WTC11 (cell line): ENCODE data around the gene PHLPP1. TPM values are rescaled to one million over a fixed set of nuclear protein-coding genes. Genes with fewer than 3 reads are reported as not detected.

Experiments used
- ATAC-seq: fragments of 200-7000 bp; cut with Tn5 transposase; 2 replicates; pipeline ENCODE4 v1.10.0; 2021; ENCODE audit warnings: mild to moderate bottlenecking, moderate library complexity
- CTCF ChIA-PET: fragments of 300-600 bp; sonication (Branson Sonifier 250); formaldehyde crosslinking; loops from one replicate; lab custom pipeline; 2021; ENCODE audit warnings: antibody characterized with exemption; lab: Charles Lee
- POLR2A ChIA-PET: fragments of 350-600 bp; sonication (Branson Sonifier 250); formaldehyde crosslinking; loops from one replicate; lab custom pipeline; 2021; ENCODE audit warnings: antibody characterized with exemption; lab: Charles Lee
- DNase-seq: peaks from one replicate; pipeline ENCODE4 v3.0.0; 2021; ENCODE audit warnings: low spot score
- H3K27ac Mint-ChIP-seq: 2 replicates; pipeline ENCODE4 v1.8.0; 2021; ENCODE audit warnings: mixed read lengths
- H3K27me3 Mint-ChIP-seq: 2 replicates; pipeline ENCODE4 v1.8.0; 2021; ENCODE audit warnings: low read depth, mild to moderate bottlenecking, moderate library complexity, mixed read lengths
- H3K36me3 Mint-ChIP-seq: 2 replicates; pipeline ENCODE4 v1.8.0; 2021; ENCODE audit warnings: mixed read lengths
- H3K4me1 Mint-ChIP-seq: 2 replicates; pipeline ENCODE4 v1.8.0; 2022; ENCODE audit warnings: mixed read lengths
- H3K4me3 Mint-ChIP-seq: 2 replicates; pipeline ENCODE4 v1.8.0; 2021; ENCODE audit warnings: mild to moderate bottlenecking, moderate library complexity, mixed read lengths
- H3K9me3 Mint-ChIP-seq: 2 replicates; pipeline ENCODE4 v1.8.0; 2021; ENCODE audit warnings: mixed read lengths
- CREM ChIP-seq: sonication (generic); formaldehyde crosslinking; IDR thresholded peaks from 2 replicates; pipeline ENCODE4 v1.8.1; 2022; ENCODE audit warnings: mild to moderate bottlenecking, missing genetic modification reagents, moderate library complexity
- ELF4 ChIP-seq: sonication (generic); formaldehyde crosslinking; IDR thresholded peaks from 2 replicates; pipeline ENCODE4 v1.8.1; 2022; ENCODE audit warnings: low read depth, mild to moderate bottlenecking, moderate library complexity, missing genetic modification reagents
- FOXJ3 ChIP-seq: sonication (generic); formaldehyde crosslinking; IDR thresholded peaks from 2 replicates; pipeline ENCODE4 v1.9.0; 2021; ENCODE audit warnings: missing genetic modification reagents, mild to moderate bottlenecking, borderline replicate concordance
- FOXK1 ChIP-seq: sonication (generic); formaldehyde crosslinking; IDR thresholded peaks from 2 replicates; pipeline ENCODE4 v1.8.0; 2022; ENCODE audit warnings: mild to moderate bottlenecking, moderate library complexity, missing genetic modification reagents
- GTF2I ChIP-seq: fragments of 250-450 bp; sonication (Bioruptor Pico); conservative IDR thresholded peaks from 2 replicates; pipeline ENCODE4 v1.4.0; 2021; ENCODE audit warnings: mild to moderate bottlenecking
- HMGA2 ChIP-seq: fragments of 250-450 bp; sonication (Bioruptor Pico); IDR thresholded peaks from 2 replicates; pipeline ENCODE4 v1.4.0; 2021; ENCODE audit warnings: mild to moderate bottlenecking, moderate library complexity
- MAX ChIP-seq: sonication (generic); formaldehyde crosslinking; IDR thresholded peaks from 2 replicates; pipeline ENCODE4 v1.8.0; 2022; ENCODE audit warnings: mild to moderate bottlenecking, missing genetic modification reagents
- MYBL2 ChIP-seq: sonication (generic); formaldehyde crosslinking; IDR thresholded peaks from 2 replicates; pipeline ENCODE4 v1.8.1; 2023; ENCODE audit warnings: mild to moderate bottlenecking, moderate library complexity, missing genetic modification reagents
- NFE2L1 ChIP-seq: sonication (generic); formaldehyde crosslinking; IDR thresholded peaks from 2 replicates; pipeline ENCODE4 v1.8.1; 2023; ENCODE audit warnings: missing genetic modification reagents
- NR2C2 ChIP-seq: sonication (generic); formaldehyde crosslinking; IDR thresholded peaks from 2 replicates; pipeline ENCODE4 v1.8.0; 2022; ENCODE audit warnings: mild to moderate bottlenecking, missing genetic modification reagents
- NR3C1 ChIP-seq: sonication (generic); formaldehyde crosslinking; conservative IDR thresholded peaks from 2 replicates; pipeline ENCODE4 v1.8.1; 2023; ENCODE audit warnings: low read depth, mild to moderate bottlenecking, missing genetic modification reagents
- OVOL2 ChIP-seq: fragments of 250-450 bp; sonication (Bioruptor Pico); IDR thresholded peaks from 2 replicates; pipeline ENCODE4 v1.9.0; 2021; ENCODE audit warnings: mild to moderate bottlenecking, borderline replicate concordance
- RORB ChIP-seq: fragments of 250-450 bp; sonication (Bioruptor Pico); IDR thresholded peaks from 2 replicates; pipeline ENCODE4 v1.9.0; 2021; ENCODE audit warnings: mild to moderate bottlenecking
- SMAD4 ChIP-seq: sonication (generic); formaldehyde crosslinking; IDR thresholded peaks from 2 replicates; pipeline ENCODE4 v1.8.0; 2022; ENCODE audit warnings: mild to moderate bottlenecking, missing genetic modification reagents
- SOX15 ChIP-seq: fragments of 250-450 bp; sonication (Bioruptor Pico); IDR thresholded peaks from 2 replicates; pipeline ENCODE4 v1.9.0; 2021; ENCODE audit warnings: mild to moderate bottlenecking
- TEAD1 ChIP-seq: sonication (generic); formaldehyde crosslinking; IDR thresholded peaks from 2 replicates; pipeline ENCODE4 v1.8.0; 2022; ENCODE audit warnings: mild to moderate bottlenecking, missing genetic modification reagents
- ZNF121 ChIP-seq: sonication (generic); formaldehyde crosslinking; IDR thresholded peaks from 2 replicates; pipeline ENCODE4 v1.8.0; 2023; ENCODE audit warnings: missing genetic modification reagents
- ZNF263 ChIP-seq: sonication (generic); formaldehyde crosslinking; IDR thresholded peaks from 2 replicates; pipeline ENCODE4 v1.8.1; 2022; ENCODE audit warnings: low read depth, mild to moderate bottlenecking, moderate library complexity, missing genetic modification reagents
- ZNF423 ChIP-seq: fragments of 250-450 bp; sonication (Bioruptor Pico); IDR thresholded peaks from 2 replicates; pipeline ENCODE4 v2.1.2; 2022; ENCODE audit warnings: mild to moderate bottlenecking, moderate library complexity
- ZNF425 ChIP-seq: fragments of 250-450 bp; sonication (Bioruptor Pico); conservative IDR thresholded peaks from 2 replicates; pipeline ENCODE4 v1.9.0; 2021; ENCODE audit warnings: mild to moderate bottlenecking
- ZNF671 ChIP-seq: fragments of 250-450 bp; sonication (Bioruptor Pico); IDR thresholded peaks from 2 replicates; pipeline ENCODE4 v1.8.0; 2021; ENCODE audit warnings: mild to moderate bottlenecking
- total RNA-seq: library from RNA; stranded (reverse); gene quantifications from 3 replicates; pipeline ENCODE4 v1.2.3, GENCODE V29; 2021
- TF ChIP-seq, protein P1 (sequence below): sonication (generic); formaldehyde crosslinking; IDR thresholded peaks from 2 replicates; pipeline ENCODE4 v1.8.1; 2022; ENCODE audit warnings: mild to moderate bottlenecking, missing genetic modification reagents, moderate library complexity, borderline replicate concordance
- TF ChIP-seq, protein P2 (sequence below): sonication (generic); formaldehyde crosslinking; IDR thresholded peaks from 2 replicates; pipeline ENCODE4 v1.8.0; 2023; ENCODE audit warnings: missing genetic modification reagents
- TF ChIP-seq, protein P3 (sequence below): sonication (generic); formaldehyde crosslinking; IDR thresholded peaks from 2 replicates; pipeline ENCODE4 v1.8.1; 2023; ENCODE audit warnings: mild to moderate bottlenecking, missing genetic modification reagents, moderate library complexity
- TF ChIP-seq, protein P4 (sequence below): sonication (generic); formaldehyde crosslinking; IDR thresholded peaks from 2 replicates; pipeline ENCODE4 v1.8.1; 2022; ENCODE audit warnings: mild to moderate bottlenecking, moderate library complexity, missing genetic modification reagents
- TF ChIP-seq, protein P5 (sequence below): sonication (generic); formaldehyde crosslinking; IDR thresholded peaks from 2 replicates; pipeline ENCODE4 v1.8.1; 2023; ENCODE audit warnings: mild to moderate bottlenecking, missing genetic modification reagents, moderate library complexity
- TF ChIP-seq, protein P6 (sequence below): sonication (generic); formaldehyde crosslinking; IDR thresholded peaks from 2 replicates; pipeline ENCODE4 v1.8.0; 2022; ENCODE audit warnings: mild to moderate bottlenecking, missing genetic modification reagents

PHLPP1 gene
- total RNA-seq, 1 experiment from 2014 or later, result 52.0 TPM

GRCh38 chr18:62735387-62735786, 20.0 kb downstream of the PHLPP1 start (continued):
- no peak for TF ChIP-seq NR2C2
- TF ChIP-seq ELF4 (CRISPR knock-in tag), result no peak
- no peak for TF ChIP-seq ZNF671 (CRISPR knock-in tag)
- TF ChIP-seq MAX, result no peak
- no peak for TF ChIP-seq SMAD4 (CRISPR knock-in tag)

DNA sequence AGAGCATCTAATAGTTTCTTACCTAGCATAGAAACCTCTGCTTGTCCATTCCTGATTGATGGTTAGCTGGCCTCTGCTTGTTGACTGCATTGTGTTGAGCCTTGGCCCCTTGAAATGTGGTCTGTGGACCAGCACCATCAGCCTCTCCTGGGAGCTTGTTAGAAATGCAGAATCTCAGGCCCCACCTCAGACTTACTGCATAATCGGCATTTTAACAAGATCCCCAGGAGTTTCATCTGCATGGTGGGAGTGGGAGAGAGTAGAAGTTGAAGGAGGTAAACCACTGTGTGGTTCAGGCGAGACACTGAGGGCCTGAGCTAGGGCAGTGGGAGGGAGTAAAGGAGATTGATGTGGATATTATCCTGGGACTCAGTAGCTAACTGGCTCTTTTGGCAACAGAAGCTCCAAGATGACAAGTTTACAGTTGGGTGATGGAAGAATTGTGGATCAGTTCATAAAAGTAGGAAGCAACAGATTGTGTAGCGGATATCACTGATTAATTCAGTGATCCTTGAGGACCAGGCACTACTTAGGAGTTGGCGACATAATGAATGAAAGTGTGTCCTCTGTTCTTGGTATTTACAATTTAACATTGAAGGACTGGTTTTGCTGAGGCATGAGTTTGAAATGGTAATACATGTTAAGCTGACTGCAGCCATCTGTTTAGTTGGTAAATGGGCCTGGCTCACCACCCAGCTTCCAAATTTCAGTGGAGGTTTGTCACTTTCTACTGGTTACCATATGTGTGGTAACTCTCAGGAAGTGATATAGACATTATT, 20.9 kb downstream of the PHLPP1 start:
- peak overlapping the region; percentile 93 for H3K27ac Mint-ChIP-seq
- H3K4me1 Mint-ChIP-seq, result peaks cover 74% of the 10 kb centered on the region
- ChIA-PET POLR2A (interaction anchor here (0.9 to 1.5 kb wide), 5 partner anchors 9 to 23 kb away, joined by 3 to 4 read pairs (median 3); no protein-coding TSS in a partner anchor), CTCF (interaction anchor here (0.5 kb wide), 1 partner anchor 135 kb away, joined by 3 read pairs; no protein-coding TSS in a partner anchor)
- DNase-seq (no peak), ATAC-seq (peak; percentile 25)
- H3K27me3 Mint-ChIP-seq, result no peaks in the 10 kb centered on the region
- peaks cover 14% of the 10 kb centered on the region for H3K36me3 Mint-ChIP-seq
- H3K9me3 Mint-ChIP-seq, result peaks cover 18% of the 10 kb centered on the region
- H3K4me3 Mint-ChIP-seq, result peak overlapping the region; percentile 6; the same call in 1 of the 2 replicates
- TF ChIP-seq FOXK1 (CRISPR knock-in tag) (no peak), OVOL2 (no peak), NFE2L1 (CRISPR knock-in tag) (no peak), GTF2I (no peak), NR3C1 (no peak), FOXJ3 (no peak), MYBL2 (no peak), TEAD1 (CRISPR knock-in tag) (no peak), RORB (CRISPR knock-in tag) (no peak)
- TF ChIP-seq, protein P1, sequence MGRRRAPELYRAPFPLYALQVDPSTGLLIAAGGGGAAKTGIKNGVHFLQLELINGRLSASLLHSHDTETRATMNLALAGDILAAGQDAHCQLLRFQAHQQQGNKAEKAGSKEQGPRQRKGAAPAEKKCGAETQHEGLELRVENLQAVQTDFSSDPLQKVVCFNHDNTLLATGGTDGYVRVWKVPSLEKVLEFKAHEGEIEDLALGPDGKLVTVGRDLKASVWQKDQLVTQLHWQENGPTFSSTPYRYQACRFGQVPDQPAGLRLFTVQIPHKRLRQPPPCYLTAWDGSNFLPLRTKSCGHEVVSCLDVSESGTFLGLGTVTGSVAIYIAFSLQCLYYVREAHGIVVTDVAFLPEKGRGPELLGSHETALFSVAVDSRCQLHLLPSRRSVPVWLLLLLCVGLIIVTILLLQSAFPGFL (CRISPR knock-in tag), result no peak
- TF ChIP-seq, protein P2, sequence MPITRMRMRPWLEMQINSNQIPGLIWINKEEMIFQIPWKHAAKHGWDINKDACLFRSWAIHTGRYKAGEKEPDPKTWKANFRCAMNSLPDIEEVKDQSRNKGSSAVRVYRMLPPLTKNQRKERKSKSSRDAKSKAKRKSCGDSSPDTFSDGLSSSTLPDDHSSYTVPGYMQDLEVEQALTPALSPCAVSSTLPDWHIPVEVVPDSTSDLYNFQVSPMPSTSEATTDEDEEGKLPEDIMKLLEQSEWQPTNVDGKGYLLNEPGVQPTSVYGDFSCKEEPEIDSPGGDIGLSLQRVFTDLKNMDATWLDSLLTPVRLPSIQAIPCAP, result no peak

- H3K27ac Mint-ChIP-seq, result peak overlapping the region; percentile 47
- H3K4me3 Mint-ChIP-seq, result no peak overlapping the region
- CTCF ChIA-PET, result no interaction called here
- POLR2A ChIA-PET, result interaction anchor here (1.1 to 1.5 kb wide), 2 partner anchors 20 to 22 kb away, joined by 3 to 4 read pairs; no protein-coding TSS in a partner anchor
- ATAC-seq (peak; percentile 84), DNase-seq (no peak)
- H3K36me3 Mint-ChIP-seq, result peaks cover 3% of the 10 kb centered on the region
- peaks cover 7% of the 10 kb centered on the region for H3K9me3 Mint-ChIP-seq
- H3K27me3 Mint-ChIP-seq, result no peaks in the 10 kb centered on the region
- H3K4me1 Mint-ChIP-seq, result peaks cover 85% of the 10 kb centered on the region
- TF ChIP-seq FOXK1 (CRISPR knock-in tag) (no peak), ZNF425 (no peak), SOX15 (CRISPR knock-in tag) (no peak), NR3C1 (no peak), CREM (CRISPR knock-in tag) (no peak), ZNF263 (CRISPR knock-in tag) (no peak), ZNF121 (CRISPR knock-in tag) (no peak), ZNF423 (CRISPR knock-in tag) (no peak), HMGA2 (CRISPR knock-in tag) (no peak)
- TF ChIP-seq, protein P3, sequence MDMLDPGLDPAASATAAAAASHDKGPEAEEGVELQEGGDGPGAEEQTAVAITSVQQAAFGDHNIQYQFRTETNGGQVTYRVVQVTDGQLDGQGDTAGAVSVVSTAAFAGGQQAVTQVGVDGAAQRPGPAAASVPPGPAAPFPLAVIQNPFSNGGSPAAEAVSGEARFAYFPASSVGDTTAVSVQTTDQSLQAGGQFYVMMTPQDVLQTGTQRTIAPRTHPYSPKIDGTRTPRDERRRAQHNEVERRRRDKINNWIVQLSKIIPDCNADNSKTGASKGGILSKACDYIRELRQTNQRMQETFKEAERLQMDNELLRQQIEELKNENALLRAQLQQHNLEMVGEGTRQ (CRISPR knock-in tag), result no peak
- TF ChIP-seq, protein P4, sequence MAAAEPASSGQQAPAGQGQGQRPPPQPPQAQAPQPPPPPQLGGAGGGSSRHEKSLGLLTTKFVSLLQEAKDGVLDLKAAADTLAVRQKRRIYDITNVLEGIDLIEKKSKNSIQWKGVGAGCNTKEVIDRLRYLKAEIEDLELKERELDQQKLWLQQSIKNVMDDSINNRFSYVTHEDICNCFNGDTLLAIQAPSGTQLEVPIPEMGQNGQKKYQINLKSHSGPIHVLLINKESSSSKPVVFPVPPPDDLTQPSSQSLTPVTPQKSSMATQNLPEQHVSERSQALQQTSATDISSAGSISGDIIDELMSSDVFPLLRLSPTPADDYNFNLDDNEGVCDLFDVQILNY, result no peak
- TF ChIP-seq, protein P5, sequence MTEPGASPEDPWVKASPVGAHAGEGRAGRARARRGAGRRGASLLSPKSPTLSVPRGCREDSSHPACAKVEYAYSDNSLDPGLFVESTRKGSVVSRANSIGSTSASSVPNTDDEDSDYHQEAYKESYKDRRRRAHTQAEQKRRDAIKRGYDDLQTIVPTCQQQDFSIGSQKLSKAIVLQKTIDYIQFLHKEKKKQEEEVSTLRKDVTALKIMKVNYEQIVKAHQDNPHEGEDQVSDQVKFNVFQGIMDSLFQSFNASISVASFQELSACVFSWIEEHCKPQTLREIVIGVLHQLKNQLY, result no peak
- TF ChIP-seq, protein P6, sequence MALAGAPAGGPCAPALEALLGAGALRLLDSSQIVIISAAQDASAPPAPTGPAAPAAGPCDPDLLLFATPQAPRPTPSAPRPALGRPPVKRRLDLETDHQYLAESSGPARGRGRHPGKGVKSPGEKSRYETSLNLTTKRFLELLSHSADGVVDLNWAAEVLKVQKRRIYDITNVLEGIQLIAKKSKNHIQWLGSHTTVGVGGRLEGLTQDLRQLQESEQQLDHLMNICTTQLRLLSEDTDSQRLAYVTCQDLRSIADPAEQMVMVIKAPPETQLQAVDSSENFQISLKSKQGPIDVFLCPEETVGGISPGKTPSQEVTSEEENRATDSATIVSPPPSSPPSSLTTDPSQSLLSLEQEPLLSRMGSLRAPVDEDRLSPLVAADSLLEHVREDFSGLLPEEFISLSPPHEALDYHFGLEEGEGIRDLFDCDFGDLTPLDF (CRISPR knock-in tag), result no peak
Measured at GRCh38 chr18:62737241-62737873, 22.0 kb downstream of the PHLPP1 start.
